ENCODE data around the gene XYLT1. TPM values are rescaled to one million over a fixed set of nuclear protein-coding genes. Genes with fewer than 3 reads are reported as not detected.

XYLT1 gene
- total RNA-seq, 1 experiment from 2014 or later: 1.7 TPM

DNA sequence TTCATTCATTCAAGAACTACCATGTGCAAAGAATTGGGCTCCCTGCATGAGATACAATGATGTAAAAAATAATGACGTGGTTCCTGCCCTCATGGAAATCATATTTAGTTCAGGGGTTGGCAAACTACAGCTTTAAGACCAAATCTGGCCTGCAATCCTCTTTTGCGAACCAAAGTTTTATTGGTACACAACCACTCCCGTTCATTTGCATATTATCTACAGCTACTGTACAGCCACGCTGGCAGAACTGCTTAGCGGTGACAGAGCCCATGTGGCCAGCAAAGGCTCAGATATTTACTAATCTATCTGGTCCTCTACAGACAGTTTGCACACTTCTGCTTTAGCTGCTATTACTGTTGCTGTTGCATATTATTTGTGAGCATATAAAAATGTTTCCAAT is 167.7 kb downstream of the XYLT1 start:
- DNase-seq: no peak
- no TSS peak for BruUV-seq (replicated peaks)
- Histone ChIP-seq H2AFZ (no peak overlapping the region), H3K4me3 (no peak overlapping the region), H3K36me3 (ENCODE audit: low read depth) (no peaks in the 10 kb centered on the region), H3F3A (ENCODE audit: insufficient read depth, low read depth) (no peaks in the 10 kb centered on the region), H3K27ac (no peak overlapping the region), H3K79me2 (ENCODE audit: low read depth) (no peaks in the 10 kb centered on the region), H3K4me2 (no peak overlapping the region), H4K20me1 (ENCODE audit: insufficient read depth) (no peaks in the 10 kb centered on the region), H3K9me3 (ENCODE audit: insufficient read depth, low read depth) (no peaks in the 10 kb centered on the region), H3K27me3 (ENCODE audit: insufficient read depth, low read depth) (peaks cover 13% of the 10 kb centered on the region), H3K9me2 (ENCODE audit: insufficient read depth) (no peaks in the 10 kb centered on the region), H3K4me1 (replicated peaks; ENCODE audit: insufficient read depth) (no peaks in the 10 kb centered on the region)
- POLR2A ChIA-PET (ENCODE audit: unreplicated experiment): no interaction called here
- no peak for TF ChIP-seq EZH2 (IDR thresholded peaks at IDR 0.05; ENCODE audit: low read depth)
- TF ChIP-seq, protein P1, sequence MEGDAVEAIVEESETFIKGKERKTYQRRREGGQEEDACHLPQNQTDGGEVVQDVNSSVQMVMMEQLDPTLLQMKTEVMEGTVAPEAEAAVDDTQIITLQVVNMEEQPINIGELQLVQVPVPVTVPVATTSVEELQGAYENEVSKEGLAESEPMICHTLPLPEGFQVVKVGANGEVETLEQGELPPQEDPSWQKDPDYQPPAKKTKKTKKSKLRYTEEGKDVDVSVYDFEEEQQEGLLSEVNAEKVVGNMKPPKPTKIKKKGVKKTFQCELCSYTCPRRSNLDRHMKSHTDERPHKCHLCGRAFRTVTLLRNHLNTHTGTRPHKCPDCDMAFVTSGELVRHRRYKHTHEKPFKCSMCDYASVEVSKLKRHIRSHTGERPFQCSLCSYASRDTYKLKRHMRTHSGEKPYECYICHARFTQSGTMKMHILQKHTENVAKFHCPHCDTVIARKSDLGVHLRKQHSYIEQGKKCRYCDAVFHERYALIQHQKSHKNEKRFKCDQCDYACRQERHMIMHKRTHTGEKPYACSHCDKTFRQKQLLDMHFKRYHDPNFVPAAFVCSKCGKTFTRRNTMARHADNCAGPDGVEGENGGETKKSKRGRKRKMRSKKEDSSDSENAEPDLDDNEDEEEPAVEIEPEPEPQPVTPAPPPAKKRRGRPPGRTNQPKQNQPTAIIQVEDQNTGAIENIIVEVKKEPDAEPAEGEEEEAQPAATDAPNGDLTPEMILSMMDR (conservative IDR thresholded peaks at IDR 0.05): no peak
- intact Hi-C loops (cut with micrococcal nuclease; ENCODE audit: unreplicated experiment): no loop called here
- CTCF ChIA-PET: no interaction called here

GRCh38 chr16:17302620-17303019 is 168.1 kb downstream of the XYLT1 start:
- no peaks in the 10 kb centered on the region for H3K4me1 ChIP-seq (replicated peaks; ENCODE audit: insufficient read depth)
- no peaks in the 10 kb centered on the region for H3K36me3 ChIP-seq (ENCODE audit: low read depth)
- no peaks in the 10 kb centered on the region for H4K20me1 ChIP-seq (ENCODE audit: insufficient read depth)
- H3K27ac ChIP-seq: no peak overlapping the region
- ChIA-PET POLR2A (ENCODE audit: unreplicated experiment) (no interaction called here), CTCF (no interaction called here)
- BruUV-seq (replicated peaks): no TSS peak
- no peaks in the 10 kb centered on the region for H3F3A ChIP-seq (ENCODE audit: insufficient read depth, low read depth)
- H3K79me2 ChIP-seq (ENCODE audit: low read depth): no peaks in the 10 kb centered on the region
- no peaks in the 10 kb centered on the region for H3K9me3 ChIP-seq (ENCODE audit: insufficient read depth, low read depth)
- H2AFZ ChIP-seq: no peak overlapping the region
- H3K9me2 ChIP-seq (ENCODE audit: insufficient read depth): no peaks in the 10 kb centered on the region
- no peak overlapping the region for H3K4me3 ChIP-seq
- peaks cover 14% of the 10 kb centered on the region for H3K27me3 ChIP-seq (ENCODE audit: insufficient read depth, low read depth)
- H3K4me2 ChIP-seq: no peak overlapping the region
- DNase-seq: no peak
- intact Hi-C loops (cut with micrococcal nuclease; ENCODE audit: unreplicated experiment): no loop called here
- TF ChIP-seq EZH2 (IDR thresholded peaks at IDR 0.05; ENCODE audit: low read depth): no peak
- TF ChIP-seq, protein P1 (conservative IDR thresholded peaks at IDR 0.05): no peak

GRCh38 chr16:17302214-17302613 is 168.5 kb downstream of the XYLT1 start:
- Histone ChIP-seq H2AFZ (no peak overlapping the region), H3K9me2 (ENCODE audit: insufficient read depth) (no peaks in the 10 kb centered on the region), H3K9me3 (ENCODE audit: insufficient read depth, low read depth) (no peaks in the 10 kb centered on the region), H4K20me1 (ENCODE audit: insufficient read depth) (no peaks in the 10 kb centered on the region), H3K79me2 (ENCODE audit: low read depth) (no peaks in the 10 kb centered on the region), H3K4me3 (no peak overlapping the region), H3K4me2 (no peak overlapping the region), H3F3A (ENCODE audit: insufficient read depth, low read depth) (no peaks in the 10 kb centered on the region), H3K4me1 (replicated peaks; ENCODE audit: insufficient read depth) (no peaks in the 10 kb centered on the region), H3K27ac (no peak overlapping the region), H3K27me3 (ENCODE audit: insufficient read depth, low read depth) (peaks cover 14% of the 10 kb centered on the region), H3K36me3 (ENCODE audit: low read depth) (no peaks in the 10 kb centered on the region)
- no peak for DNase-seq
- TF ChIP-seq, protein P1 (conservative IDR thresholded peaks at IDR 0.05): no peak
- no peak for TF ChIP-seq EZH2 (IDR thresholded peaks at IDR 0.05; ENCODE audit: low read depth)
- ChIA-PET POLR2A (ENCODE audit: unreplicated experiment) (no interaction called here), CTCF (no interaction called here)
- intact Hi-C loops (cut with micrococcal nuclease; ENCODE audit: unreplicated experiment): no loop called here
- BruUV-seq (replicated peaks): no TSS peak

All from PC-9 (cell line).